Mammary epithelial cell (primary cell): Measurements from ENCODE around the gene PIK3C2G.

ENCODE experiments used
- CTCF ChIP-seq, 2 donors: IDR thresholded peaks in 1 of 2; conservative IDR thresholded peaks in 1 of 2; 2 replicates each; pipeline ENCODE4 v1.5.1; 2011 to 2012; ENCODE audit warnings: inconsistent platforms in 2 of 2, low read length in 2 of 2, mild to moderate bottlenecking in 2 of 2, control low read depth in 1 of 2, low read depth in 1 of 2; ENCODE audit not compliant: insufficient read depth in 1 of 2; ENCODE audit errors: extremely low read depth in 1 of 2
- EZH2 ChIP-seq: IDR thresholded peaks from 2 replicates; pipeline ENCODE4 v1.6.1; 2012; ENCODE audit warnings: low read length, inconsistent platforms, borderline replicate concordance

GRCh38 chr12:18383203-18383602, 121.9 kb downstream of the PIK3C2G start:
- TF ChIP-seq EZH2, result no peak
- TF ChIP-seq CTCF (conservative IDR thresholded peaks at IDR 0.05 in 1 of 2, IDR thresholded peaks at IDR 0.05 in 1 of 2; ENCODE audit: extremely low read depth in 1 of 2, insufficient read depth in 1 of 2, low read depth in 1 of 2, low read length in 2 of 2), result no peak
